H1 (cell line): ENCODE data around the gene STX4. TPM values are rescaled to one million over a fixed set of nuclear protein-coding genes. Genes with fewer than 3 reads are reported as not detected.

Experiments
- CTCF ChIA-PET: fragments of 300-600 bp; sonication (Branson Sonifier 250); formaldehyde crosslinking; loops from one replicate; lab custom pipeline; 2021; ENCODE audit not compliant: partially characterized antibody; lab: Charles Lee
- POLR2A ChIA-PET: fragments of 300-600 bp; sonication (Branson Sonifier 250); formaldehyde crosslinking; loops from one replicate; lab custom pipeline; 2021; ENCODE audit warnings: inconsistent platforms; ENCODE audit not compliant: partially characterized antibody; lab: Charles Lee
- DNase-seq, 2 experiments: peaks; one replicate each; pipeline versions ENCODE4 v3.0.0 to v3.0.0-alpha.2; 2010 to 2022; ENCODE audit warnings: low spot score in 2 of 2, low read depth in 1 of 2, mixed read lengths in 1 of 2
- FAIRE-seq: peaks from 2 replicates; lab custom pipeline; 2011; peaks lifted over from hg19 to GRCh38; lab: Jason Lieb, UNC
- H2AFZ ChIP-seq: 2 replicates; pipeline ENCODE4 v1.8.1; 2012; ENCODE audit warnings: low read length, inconsistent platforms
- H2AK5ac ChIP-seq: 2 replicates; pipeline ENCODE4 v1.6.1; 2013; ENCODE audit warnings: low read depth, low read length
- H2BK120ac ChIP-seq: replicated peaks from 2 replicates; pipeline ENCODE3; 2013; ENCODE audit warnings: low read depth, low read length, inconsistent platforms
- H2BK12ac ChIP-seq: 2 replicates; pipeline ENCODE4 v1.6.1; 2013; ENCODE audit warnings: low read depth, low read length
- H2BK15ac ChIP-seq: 2 replicates; pipeline ENCODE4 v1.6.1; 2013; ENCODE audit warnings: low read length
- H2BK20ac ChIP-seq: 2 replicates; pipeline ENCODE4 v1.6.1; 2013; ENCODE audit warnings: low read length
- H2BK5ac ChIP-seq: 2 replicates; pipeline ENCODE4 v1.6.1; 2013; ENCODE audit warnings: low read depth, low read length
- H3K14ac ChIP-seq: 2 replicates; pipeline ENCODE4 v1.6.1; 2013; ENCODE audit warnings: inconsistent platforms; ENCODE audit not compliant: insufficient read length
- H3K18ac ChIP-seq: 2 replicates; pipeline ENCODE4 v1.6.1; 2013; ENCODE audit warnings: low read length; ENCODE audit errors: extremely low read depth
- H3K23ac ChIP-seq: 2 replicates; pipeline ENCODE4 v1.6.1; 2013; ENCODE audit warnings: inconsistent platforms; ENCODE audit not compliant: insufficient read length
- H3K23me2 ChIP-seq: 2 replicates; pipeline ENCODE4 v1.6.1; 2013; ENCODE audit warnings: low read depth, low read length
- H3K27ac ChIP-seq: 2 replicates; pipeline ENCODE4 v1.6.1; 2011; ENCODE audit warnings: low read depth, low read length, inconsistent platforms
- H3K27me3 ChIP-seq, 4 experiments: replicated peaks in 1 of 4; 1 replicate in 1 of 4; 2 replicates in 3 of 4; pipeline versions ENCODE4 v1.6.1 to v1.8.1; 2011 to 2013; ENCODE audit warnings: low read length in 3 of 4, mild to moderate bottlenecking in 3 of 4, inconsistent platforms in 2 of 4, mixed read lengths in 2 of 4, moderate library complexity in 1 of 4; ENCODE audit not compliant: control insufficient read depth in 3 of 4, insufficient read depth in 3 of 4; ENCODE audit errors: extremely low read depth in 1 of 4
- H3K36me3 ChIP-seq, 4 experiments: 2 replicates each; pipeline versions ENCODE4 v1.6.1 to v1.8.1; 2011 to 2013; ENCODE audit warnings: mild to moderate bottlenecking in 4 of 4, low read length in 3 of 4, moderate library complexity in 2 of 4, control low read depth in 1 of 4, inconsistent platforms in 1 of 4; ENCODE audit not compliant: insufficient read depth in 4 of 4, control insufficient read depth in 2 of 4
- H3K4ac ChIP-seq: replicated peaks from 2 replicates; pipeline ENCODE3; 2013; ENCODE audit warnings: low read length, low read depth, mixed read lengths, inconsistent platforms; ENCODE audit not compliant: insufficient read length
- H3K4me1 ChIP-seq, 4 experiments: replicated peaks in 1 of 4; 1 replicate in 1 of 4; 2 replicates in 3 of 4; pipeline versions ENCODE4 v1.6.1 to v1.8.1; 2011 to 2013; ENCODE audit warnings: low read length in 3 of 4, inconsistent platforms in 2 of 4, mixed read lengths in 1 of 4; ENCODE audit not compliant: insufficient read depth in 4 of 4, control insufficient read depth in 3 of 4
- H3K4me2 ChIP-seq, 2 experiments: 2 replicates each; pipeline versions ENCODE4 v1.6.1 to v1.8.1; 2011 to 2013; ENCODE audit warnings: low read depth in 2 of 2, low read length in 2 of 2, control low read depth in 1 of 2, inconsistent platforms in 1 of 2, mild to moderate bottlenecking in 1 of 2; ENCODE audit not compliant: insufficient read depth in 1 of 2
- H3K4me3 ChIP-seq, 4 experiments: fragments of 200-600, 300-600 bp in 1 of 4; sonication (generic), shearing (Covaris generic), sonication (Bioruptor Twin) in 1 of 4; 2 replicates each; pipeline versions ENCODE4 v1.5.1 to v1.8.1; 2011 to 2016; ENCODE audit warnings: low read length in 4 of 4, low read depth in 3 of 4, control low read depth in 2 of 4, inconsistent platforms in 2 of 4, mild to moderate bottlenecking in 2 of 4, mixed read lengths in 1 of 4, moderate library complexity in 1 of 4; ENCODE audit not compliant: insufficient read depth in 2 of 4; ENCODE audit errors: extremely low read depth in 1 of 4
- H3K56ac ChIP-seq: replicated peaks from 2 replicates; pipeline ENCODE3; 2013; ENCODE audit warnings: low read depth, mild to moderate bottlenecking, mixed read lengths, low read length, inconsistent platforms; ENCODE audit not compliant: insufficient read length
- H3K79me1 ChIP-seq: 2 replicates; pipeline ENCODE4 v1.6.1; 2013; ENCODE audit warnings: low read depth, low read length, control low read depth
- H3K79me2 ChIP-seq, 2 experiments: 2 replicates each; pipeline versions ENCODE4 v1.6.1 to v1.8.1; 2012 to 2013; ENCODE audit warnings: low read length in 2 of 2, mild to moderate bottlenecking in 2 of 2, inconsistent platforms in 1 of 2; ENCODE audit not compliant: insufficient read depth in 2 of 2, control insufficient read depth in 1 of 2
- H3K9ac ChIP-seq, 4 experiments: replicated peaks in 1 of 4; 1 replicate in 1 of 4; 2 replicates in 3 of 4; pipeline versions ENCODE4 v1.6.1 to v1.8.1; 2011 to 2013; ENCODE audit warnings: low read depth in 3 of 4, low read length in 3 of 4, control low read depth in 2 of 4, mild to moderate bottlenecking in 2 of 4, moderate library complexity in 2 of 4, inconsistent platforms in 1 of 4; ENCODE audit errors: extremely low read depth in 1 of 4
- H3K9me3 ChIP-seq, 2 experiments: 2 replicates each; pipeline versions ENCODE4 v1.6.1 to v1.8.1; 2012 to 2013; ENCODE audit warnings: mild to moderate bottlenecking in 2 of 2, moderate library complexity in 2 of 2, control low read depth in 1 of 2, inconsistent platforms in 1 of 2, low read depth in 1 of 2, low read length in 1 of 2, mixed read lengths in 1 of 2; ENCODE audit not compliant: insufficient read depth in 2 of 2
- H4K20me1 ChIP-seq, 2 experiments: replicated peaks in 1 of 2; 2 replicates each; pipeline versions ENCODE3 to v1.8.1; 2011 to 2013; ENCODE audit warnings: inconsistent platforms in 2 of 2, low read length in 2 of 2, mild to moderate bottlenecking in 1 of 2; ENCODE audit not compliant: insufficient read depth in 2 of 2, control insufficient read depth in 1 of 2
- H4K5ac ChIP-seq: 2 replicates; pipeline ENCODE4 v1.6.1; 2013; ENCODE audit warnings: low read length, low read depth, mixed read lengths, inconsistent platforms; ENCODE audit not compliant: insufficient read length
- H4K8ac ChIP-seq: 2 replicates; pipeline ENCODE4 v1.8.0; 2013; ENCODE audit warnings: mild to moderate bottlenecking, moderate library complexity, low read length, inconsistent platforms; ENCODE audit not compliant: insufficient read depth; ENCODE audit errors: extremely low read depth
- H4K91ac ChIP-seq: replicated peaks from 2 replicates; pipeline ENCODE3; 2013; ENCODE audit warnings: low read length, mixed read lengths, inconsistent platforms; ENCODE audit not compliant: insufficient read length
- CREB1 ChIP-seq: IDR thresholded peaks from 2 replicates; pipeline ENCODE4 v1.6.1; 2012; ENCODE audit warnings: inconsistent platforms
- EP300 ChIP-seq, 2 experiments: IDR thresholded peaks; 1 replicate in 1 of 2; 2 replicates in 1 of 2; pipeline ENCODE4 v1.6.1; 2011 to 2012; ENCODE audit warnings: low read depth in 2 of 2, low read length in 2 of 2, mild to moderate bottlenecking in 2 of 2, borderline replicate concordance in 1 of 2, inconsistent platforms in 1 of 2, moderate library complexity in 1 of 2
- JUN ChIP-seq: IDR thresholded peaks from 2 replicates; pipeline ENCODE4 v1.6.1; 2011; ENCODE audit warnings: low read depth, mild to moderate bottlenecking, improper control_type of control experiment, low read length
- SIRT6 ChIP-seq: IDR thresholded peaks from one replicate; pipeline ENCODE4 v1.7.1; 2012; ENCODE audit warnings: low read length, inconsistent platforms
- SUZ12 ChIP-seq: fragments of 200-600 bp; sonication (generic); IDR thresholded peaks from 2 replicates; pipeline ENCODE4 v1.6.1; 2012; ENCODE audit warnings: mild to moderate bottlenecking, inconsistent platforms, low read length, moderate library complexity, mixed read lengths
- TAF1 ChIP-seq: IDR thresholded peaks from 2 replicates; pipeline ENCODE4 v1.6.1; 2011; ENCODE audit warnings: mild to moderate bottlenecking, low read depth, low read length
- WGBS, 2 experiments: shearing (Covaris generic) in 1 of 2; methylation state at CpG; one replicate each; pipeline versions ENCODE4 v1.1.6 to v1.1.7; 2013 to 2015; ENCODE audit warnings: low lambda C conversion rate in 2 of 2, mixed read lengths in 2 of 2, inconsistent platforms in 1 of 2, low coverage in 1 of 2, missing lambda C conversion rate in 1 of 2; ENCODE audit not compliant: insufficient replicate concordance in 2 of 2, insufficient coverage in 1 of 2, insufficient read length in 1 of 2; ENCODE audit errors: extremely low coverage in 1 of 2, missing lambda C conversion rate in 1 of 2; 5-methylcytosine and 5-hydroxymethylcytosine counted together
- polyA plus RNA-seq, 7 experiments: library from polyadenylated mRNA; depleted of rRNA in 3 of 7; stranded (reverse) in 5 of 7; unstranded in 2 of 7; fragments of >200 nt in 5 of 7; fragments of 200-250 nt in 2 of 7; gene quantifications; 1 replicate in 5 of 7; 2 replicates in 1 of 7; 4 replicates in 1 of 7; pipeline versions ENCODE4 v1.2.1 to v1.2.3, GENCODE V29; 2011 to 2013; ENCODE audit warnings: missing spikeins in 2 of 7, mixed read lengths in 2 of 7
- total RNA-seq: library from RNA; stranded (reverse); fragmentation: NEBNext Ultra II Directional; extraction: Animal tissue kit (Norgen Biotek cat#: 25700); gene quantifications from 2 replicates; pipeline ENCODE4 v1.2.1, GENCODE V29; 2021

The STX4 gene
- total and polyA plus RNA-seq, 2 of the 8 experiments (the other 6 are each of a cell fraction or from before 2014, with no cell fraction given), result 25.8 to 32.3 TPM

- Histone ChIP-seq H3K9ac (no peak overlapping the region), H3K23me2 (peaks cover 7% of the 10 kb centered on the region; the same call in 1 of the 2 replicates), H3K27me3 (no peaks in the 10 kb centered on the region), H3K36me3 (peaks cover 5 to 45% (median 28%) of the 10 kb centered on the region in 4 experiments; a peak in 7 of 8 replicates), H4K20me1 (peaks cover 5 to 30% of the 10 kb centered on the region in 2 experiments), H4K8ac (no peak overlapping the region), H3K4me2 (no peak overlapping the region), H3K56ac (no peak overlapping the region), H4K5ac (no peak overlapping the region)
- WGBS, 2 experiments, result 92% methylated on average over 16 of the region's 16 CpGs; no CpG with 5 or more reads in 1 of the 2 experiments
- POLR2A ChIA-PET, result interaction anchor here (0.6 to 4.9 kb wide), 4 partner anchors 8 to 98 kb away, joined by 3 to 34 read pairs (median 15); partner anchors contain the start of genes HSD3B7 and VKORC1
- TF ChIP-seq JUN (no peak), TAF1 (no peak), CREB1 (no peak), SIRT6 (no peak), EP300 (IDR thresholded peaks at IDR 0.05; ENCODE audit: borderline replicate concordance in 1 of 2, low read depth in 2 of 2, low read length in 2 of 2) (no peak), SUZ12 (no peak)
- TF ChIP-seq, all 59 proteins: peak for 0
- no peak overlapping the region for H2BK120ac ChIP-seq
- no peak overlapping the region for H2AFZ ChIP-seq
- CTCF ChIA-PET, result interaction anchor here (1.0 to 2.1 kb wide), 4 partner anchors 10 to 49 kb away, joined by 3 to 10 read pairs (median 4); no protein-coding TSS in a partner anchor
- H2BK15ac ChIP-seq, result no peak overlapping the region
- no peak overlapping the region for H3K27ac ChIP-seq
- no peak overlapping the region for H2BK5ac ChIP-seq
- no peak overlapping the region for H4K91ac ChIP-seq
- H3K18ac ChIP-seq, result no peak overlapping the region
- no peak overlapping the region for H2BK12ac ChIP-seq
- peaks cover 0 to 1% (median 0%) of the 10 kb centered on the region in 4 experiments; a peak in 2 of 7 replicates for H3K4me1 ChIP-seq
- H3K9me3 ChIP-seq, result no peaks in the 10 kb centered on the region
- H3K79me1 ChIP-seq, result peaks cover 7% of the 10 kb centered on the region; the same call in 1 of the 2 replicates
- no peak overlapping the region for H3K4ac ChIP-seq
- H2AK5ac ChIP-seq, result no peak overlapping the region
- H3K79me2 ChIP-seq, result peaks cover 13 to 55% of the 10 kb centered on the region in 2 experiments
- H3K4me3 ChIP-seq, result no peak overlapping the region
- H3K14ac ChIP-seq, result no peak overlapping the region
- no peak overlapping the region for H2BK20ac ChIP-seq
- DNase-seq (no peak), FAIRE-seq (no peak)
- H3K23ac ChIP-seq, result no peak overlapping the region
Measured at GRCh38 chr16:31076319-31076718, 43.0 kb downstream of the STX4 start.
